H9 (cell line): ENCODE results near the gene ZNF534. TPM values are rescaled to one million over a fixed set of nuclear protein-coding genes. Genes with fewer than 3 reads are reported as not detected.
"Not testable (repeated sequence)": the region's sequence is repeated elsewhere in the genome, so short reads cannot be mapped to it uniquely, and the experiment has no call there.

Experiments
- DNase-seq: peaks from one replicate; pipeline ENCODE4 v3.0.0-alpha.2; 2017
- H2AFZ ChIP-seq: one replicate; pipeline ENCODE4 v1.6.1; 2013; ENCODE audit warnings: mild to moderate bottlenecking, low read length, control low read depth, moderate library complexity
- H2AK5ac ChIP-seq: 2 replicates; pipeline ENCODE4 v1.6.1; 2013; ENCODE audit warnings: low read length, control low read depth, mixed read lengths; ENCODE audit not compliant: insufficient read length
- H2BK120ac ChIP-seq: one replicate; pipeline ENCODE4 v1.6.1; 2013; ENCODE audit warnings: low read depth, mild to moderate bottlenecking, low read length, control low read depth, inconsistent platforms; ENCODE audit not compliant: poor library complexity, severe bottlenecking
- H2BK12ac ChIP-seq: 2 replicates; pipeline ENCODE4 v1.6.1; 2013; ENCODE audit warnings: low read length, control low read depth, mixed read lengths, low read depth; ENCODE audit not compliant: insufficient read length
- H2BK15ac ChIP-seq: 2 replicates; pipeline ENCODE4 v1.6.1; 2013; ENCODE audit warnings: low read depth, low read length, control low read depth
- H2BK20ac ChIP-seq: one replicate; pipeline ENCODE4 v1.6.1; 2013; ENCODE audit warnings: low read depth, mild to moderate bottlenecking, low read length, control low read depth, inconsistent platforms; ENCODE audit not compliant: poor library complexity, severe bottlenecking
- H2BK5ac ChIP-seq: 2 replicates; pipeline ENCODE4 v1.6.1; 2013; ENCODE audit warnings: low read length, control low read depth, mixed read lengths; ENCODE audit not compliant: insufficient read length
- H3K14ac ChIP-seq: 2 replicates; pipeline ENCODE4 v1.6.1; 2013; ENCODE audit warnings: low read length, control low read depth; ENCODE audit not compliant: insufficient read depth
- H3K18ac ChIP-seq: 2 replicates; pipeline ENCODE4 v1.6.1; 2013; ENCODE audit warnings: low read depth, mild to moderate bottlenecking, mixed read lengths, low read length, control low read depth; ENCODE audit not compliant: insufficient read length
- H3K23ac ChIP-seq: 2 replicates; pipeline ENCODE4 v1.6.1; 2013; ENCODE audit warnings: low read length, control low read depth, mixed read lengths, low read depth; ENCODE audit not compliant: insufficient read length
- H3K23me2 ChIP-seq: 2 replicates; pipeline ENCODE4 v1.6.1; 2013; ENCODE audit warnings: low read depth, mild to moderate bottlenecking, mixed read lengths, low read length, control low read depth; ENCODE audit not compliant: insufficient read length, poor library complexity, severe bottlenecking
- H3K27ac ChIP-seq: 2 replicates; pipeline ENCODE4 v1.5.1; 2013; ENCODE audit warnings: low read length, control low read depth, mixed read lengths, low read depth; ENCODE audit not compliant: insufficient read length
- H3K27me3 ChIP-seq: 2 replicates; pipeline ENCODE4 v1.6.1; 2013; ENCODE audit warnings: low read length, control low read depth, inconsistent platforms; ENCODE audit not compliant: insufficient read depth
- H3K4ac ChIP-seq: 2 replicates; pipeline ENCODE4 v1.6.1; 2013; ENCODE audit warnings: low read depth, mild to moderate bottlenecking, control low read depth, inconsistent platforms, low read length, moderate library complexity
- H3K4me1 ChIP-seq: 2 replicates; pipeline ENCODE4 v1.6.1; 2013; ENCODE audit warnings: low read length, control low read depth, inconsistent platforms; ENCODE audit not compliant: insufficient read depth
- H3K4me2 ChIP-seq: 2 replicates; pipeline ENCODE4 v1.6.1; 2013; ENCODE audit warnings: low read length, control low read depth, mixed read lengths; ENCODE audit not compliant: insufficient read length, insufficient read depth
- H3K56ac ChIP-seq: 2 replicates; pipeline ENCODE4 v1.6.1; 2013; ENCODE audit warnings: low read depth, mild to moderate bottlenecking, mixed read lengths, low read length, control low read depth; ENCODE audit not compliant: insufficient read length
- H3K79me1 ChIP-seq: 2 replicates; pipeline ENCODE4 v1.6.1; 2013; ENCODE audit warnings: low read depth, mild to moderate bottlenecking, moderate library complexity, low read length, control low read depth, inconsistent platforms; ENCODE audit not compliant: insufficient read depth, poor library complexity, severe bottlenecking
- H3K79me2 ChIP-seq: 2 replicates; pipeline ENCODE4 v1.6.1; 2013; ENCODE audit warnings: low read length, control low read depth, inconsistent platforms; ENCODE audit not compliant: insufficient read depth
- H3K9ac ChIP-seq: 2 replicates; pipeline ENCODE4 v1.6.1; 2013; ENCODE audit warnings: low read length, control low read depth, mixed read lengths; ENCODE audit not compliant: insufficient read length; ENCODE audit errors: extremely low read depth
- H3K9me3 ChIP-seq: one replicate; pipeline ENCODE4 v1.6.1; 2013; ENCODE audit warnings: low read depth, low read length, inconsistent platforms; ENCODE audit not compliant: control insufficient read depth
- H3T11ph ChIP-seq: one replicate; pipeline ENCODE4 v1.6.1; 2013; ENCODE audit warnings: mild to moderate bottlenecking, low read length, control low read depth, inconsistent platforms
- H4K20me1 ChIP-seq: one replicate; pipeline ENCODE4 v1.6.1; 2013; ENCODE audit not compliant: control insufficient read depth, insufficient read length, insufficient read depth
- H4K5ac ChIP-seq: 2 replicates; pipeline ENCODE4 v1.6.1; 2013; ENCODE audit warnings: low read depth, mild to moderate bottlenecking, mixed read lengths, low read length, control low read depth; ENCODE audit not compliant: insufficient read length
- H4K8ac ChIP-seq: replicated peaks from 2 replicates; pipeline ENCODE4 v1.6.1; 2013; ENCODE audit warnings: low read length, control low read depth, mixed read lengths, low read depth; ENCODE audit not compliant: insufficient read length
- H4K91ac ChIP-seq: 2 replicates; pipeline ENCODE4 v1.6.1; 2013; ENCODE audit warnings: low read depth, mild to moderate bottlenecking, moderate library complexity, mixed read lengths, low read length, control low read depth; ENCODE audit not compliant: insufficient read length
- H3K27ac Mint-ChIP-seq, 3 experiments: 2 replicates in 2 of 3; 3 replicates in 1 of 3; pipeline ENCODE4 v1.8.0; 2020 to 2021; ENCODE audit warnings: mixed read lengths in 3 of 3, mild to moderate bottlenecking in 1 of 3, moderate library complexity in 1 of 3
- H3K27me3 Mint-ChIP-seq: 2 replicates; pipeline ENCODE4 v1.8.0; 2021; ENCODE audit warnings: low read depth, mild to moderate bottlenecking, moderate library complexity, mixed read lengths
- H3K36me3 Mint-ChIP-seq, 3 experiments: 2 replicates in 2 of 3; 3 replicates in 1 of 3; pipeline ENCODE4 v1.8.0; 2020 to 2021; ENCODE audit warnings: low read depth in 3 of 3, mixed read lengths in 3 of 3; ENCODE audit not compliant: insufficient read depth in 1 of 3
- H3K4me1 Mint-ChIP-seq, 2 experiments: 2 replicates each; pipeline ENCODE4 v1.8.0; 2020; ENCODE audit warnings: mixed read lengths in 2 of 2
- H3K4me3 Mint-ChIP-seq, 2 experiments: 2 replicates in 1 of 2; 3 replicates in 1 of 2; pipeline ENCODE4 v1.8.0; 2020 to 2021; ENCODE audit warnings: mild to moderate bottlenecking in 2 of 2, mixed read lengths in 2 of 2, moderate library complexity in 1 of 2
- H3K9me3 Mint-ChIP-seq, 2 experiments: 2 replicates in 1 of 2; 3 replicates in 1 of 2; pipeline ENCODE4 v1.8.0; 2020; ENCODE audit warnings: mild to moderate bottlenecking in 2 of 2, mixed read lengths in 2 of 2, moderate library complexity in 1 of 2
- WGBS: extraction: QIAGEN DNeasy Blood & Tissue Kit; methylation state at CpG from one replicate; pipeline ENCODE4 v1.1.7; 2013; ENCODE audit warnings: missing lambda C conversion rate, low lambda C conversion rate, mixed read lengths; ENCODE audit not compliant: insufficient read length; ENCODE audit errors: extremely low coverage; 5-methylcytosine and 5-hydroxymethylcytosine counted together
- total RNA-seq: library from RNA; stranded (reverse); gene quantifications from 2 replicates; pipeline ENCODE4 v1.2.1, GENCODE V29; 2021

The ZNF534 gene
- total RNA-seq, 1 experiment from 2014 or later: not detected

- H2BK15ac ChIP-seq, H4K8ac ChIP-seq, H2BK12ac ChIP-seq, H3K23me2 ChIP-seq, H2AFZ ChIP-seq, H3K27me3 Mint-ChIP-seq, H3K9ac ChIP-seq, H3K79me1 ChIP-seq, H3K27ac ChIP-seq, H3K14ac ChIP-seq, H2AK5ac ChIP-seq, H3K4ac ChIP-seq, H3K27me3 ChIP-seq, H3K79me2 ChIP-seq, H2BK5ac ChIP-seq, H3K4me1 ChIP-seq, H3K23ac ChIP-seq, H4K20me1 ChIP-seq, H2BK20ac ChIP-seq, H4K5ac ChIP-seq, H4K91ac ChIP-seq, H3T11ph ChIP-seq, H2BK120ac ChIP-seq, H3K56ac ChIP-seq: not testable (repeated sequence)
- no CpG with 5 or more reads among the region's 7 CpGs for WGBS
- H3K36me3 Mint-ChIP-seq: peaks cover 8 to 13% (median 11%) of the 10 kb centered on the region in 3 experiments; a peak in 6 of 7 replicates
- peak overlapping the region in 1 of 2 experiments; percentile 21; a peak in 2 of 5 replicates for H3K4me3 Mint-ChIP-seq
- DNase-seq: peak; percentile 50
- H3K18ac ChIP-seq: peak overlapping the region; percentile 78
- peak overlapping the region in 2 of 3 experiments; percentile 86 to 88; a peak in 6 of 7 replicates for H3K27ac Mint-ChIP-seq
- peak overlapping the region; percentile 29 for H3K4me2 ChIP-seq
- H3K9me3 ChIP-seq: peaks cover 12% of the 10 kb centered on the region
- H3K4me1 Mint-ChIP-seq: peaks cover 31 to 37% of the 10 kb centered on the region in 2 experiments
- H3K9me3 Mint-ChIP-seq: peaks cover 63 to 69% of the 10 kb centered on the region in 2 experiments
Observed at GRCh38 chr19:52485064-52485463, 56.1 kb downstream of the ZNF534 start.

- H2BK20ac ChIP-seq, H3K27ac ChIP-seq, H3K4me1 ChIP-seq, H3K4ac ChIP-seq, H2BK5ac ChIP-seq, H3K27me3 Mint-ChIP-seq, H3K23me2 ChIP-seq, H3K36me3 Mint-ChIP-seq, H3K79me1 ChIP-seq, H3K14ac ChIP-seq, H4K20me1 ChIP-seq, H2AFZ ChIP-seq, H2BK120ac ChIP-seq, H2BK12ac ChIP-seq, H2AK5ac ChIP-seq, H3K79me2 ChIP-seq, H4K91ac ChIP-seq, H3K9ac ChIP-seq, H3K23ac ChIP-seq, H3T11ph ChIP-seq, H3K27me3 ChIP-seq, H2BK15ac ChIP-seq, H4K8ac ChIP-seq, H3K56ac ChIP-seq, H4K5ac ChIP-seq: not testable (repeated sequence)
- WGBS: no CpG with 5 or more reads among the region's 8 CpGs
- DNase-seq: peak; percentile 33
- H3K9me3 ChIP-seq: peaks cover 12% of the 10 kb centered on the region
- H3K4me1 Mint-ChIP-seq: peaks cover 31 to 37% of the 10 kb centered on the region in 2 experiments
- peak overlapping the region in 1 of 2 experiments; percentile 21; a peak in 1 of 5 replicates for H3K4me3 Mint-ChIP-seq
- H3K27ac Mint-ChIP-seq: peak overlapping the region in 2 of 3 experiments; percentile 86 to 88; a peak in 5 of 7 replicates
- H3K4me2 ChIP-seq: peak overlapping the region; percentile 29
- peaks cover 61 to 63% of the 10 kb centered on the region in 2 experiments for H3K9me3 Mint-ChIP-seq
- H3K18ac ChIP-seq: peak overlapping the region; percentile 78
Observed at GRCh38 chr19:52485561-52486240, 56.8 kb downstream of the ZNF534 start.
